Head of caudate nucleus (tissue), 42 donors: ENCODE measurements around the gene C16orf90.

Source experiments
- DNase-seq, 42 donors: peaks; one replicate each; pipeline versions ENCODE4 v3.0.0 to v3.0.0-alpha.2; 2020 to 2021; ENCODE audit warnings: mixed read lengths in 7 of 42
- intact Hi-C: fragments of 100-400 bp; cut with DNase I; formaldehyde crosslinking; loops from one replicate; pipeline ENCODE4 v1.15.0; 2022

Gene C16orf90

GRCh38 chr16:3454093-3454492 lies 41.2 kb downstream of the C16orf90 start:
- intact Hi-C loops: loop anchor here (10.0 kb wide), 2 partner anchors 149 to 189 kb away; partner anchors contain the start of genes TIGD7 and ZNF75A
- DNase-seq: no peak

GRCh38 chr16:3444032-3444388 lies 51.3 kb downstream of the C16orf90 start:
- intact Hi-C loops: no loop called here
- DNase-seq: peak in 22 of 42 donors; percentile 19 to 69 (median 41)
